B cell (primary cell): Measurements from ENCODE around the gene GPX2. TPM values are rescaled to one million over a fixed set of nuclear protein-coding genes. Genes with fewer than 3 reads are reported as not detected.

Source experiments
- ATAC-seq: fragments of 200-7000 bp; cut with Tn5 transposase; one replicate; pipeline ENCODE4 v1.10.0; 2021; ENCODE audit warnings: low read depth, mild to moderate bottlenecking, moderate number of reproducible peaks, moderate library complexity
- CTCF ChIA-PET: fragments of 350-600 bp; sonication (Branson Sonifier 250); formaldehyde crosslinking; loops from one replicate; lab custom pipeline; 2021; ENCODE audit warnings: antibody characterized with exemption, inconsistent platforms; lab: Charles Lee
- POLR2A ChIA-PET: fragments of 350-600 bp; sonication (Branson Sonifier 250); formaldehyde crosslinking; loops from one replicate; lab custom pipeline; 2021; ENCODE audit warnings: antibody characterized with exemption; lab: Charles Lee
- DNase-seq: peaks from one replicate; pipeline ENCODE4 v3.0.0; 2013
- H2AFZ ChIP-seq: 2 replicates; pipeline ENCODE4 v1.6.1; 2012; ENCODE audit warnings: mild to moderate bottlenecking, low read depth, low read length; ENCODE audit not compliant: insufficient read depth, poor library complexity, severe bottlenecking
- H3K27ac ChIP-seq, 2 donors: 1 replicate in 1 of 2; 2 replicates in 1 of 2; pipeline ENCODE4 v1.5.1; 2012 to 2013; ENCODE audit warnings: low read length in 2 of 2, mild to moderate bottlenecking in 2 of 2, moderate library complexity in 1 of 2
- H3K27me3 ChIP-seq, 4 experiments: fragments of 200-600 bp in 1 of 4; sonication (generic) in 1 of 4; replicated peaks in 1 of 4; 1 replicate in 2 of 4; 2 replicates in 2 of 4; pipeline versions ENCODE4 v1.6.1 to v1.7.0; 2013 to 2016; ENCODE audit warnings: low read length in 3 of 4, mild to moderate bottlenecking in 2 of 4, mixed read lengths in 1 of 4, moderate library complexity in 1 of 4; ENCODE audit not compliant: insufficient read depth in 4 of 4, control insufficient read depth in 3 of 4; ENCODE audit errors: control extremely low read depth in 1 of 4
- H3K36me3 ChIP-seq, 2 experiments: replicated peaks in 1 of 2; 1 replicate in 1 of 2; 2 replicates in 1 of 2; pipeline versions ENCODE4 v1.6.1 to v1.7.1; 2013; ENCODE audit warnings: low read length in 1 of 2; ENCODE audit not compliant: insufficient read depth in 2 of 2, control insufficient read depth in 1 of 2; ENCODE audit errors: control extremely low read depth in 1 of 2, extremely low read depth in 1 of 2
- H3K4me1 ChIP-seq, 2 donors: fragments of 200-600 bp in 1 of 2; sonication (generic) in 1 of 2; 1 replicate in 1 of 2; 2 replicates in 1 of 2; pipeline versions ENCODE4 v1.5.1 to v1.6.1; 2013 to 2017; ENCODE audit warnings: low read length in 2 of 2; ENCODE audit not compliant: control insufficient read depth in 2 of 2, insufficient read depth in 2 of 2
- H3K4me2 ChIP-seq: replicated peaks from 2 replicates; pipeline ENCODE3; 2012; ENCODE audit warnings: mild to moderate bottlenecking, low read depth, low read length; ENCODE audit not compliant: poor library complexity, severe bottlenecking
- H3K4me3 ChIP-seq, 5 experiments: fragments of 200-600 bp in 1 of 5; sonication (generic) in 1 of 5; 1 replicate in 3 of 5; 2 replicates in 2 of 5; pipeline versions ENCODE4 v1.5.1 to v1.7.0; 2011 to 2016; ENCODE audit warnings: low read length in 4 of 5, mild to moderate bottlenecking in 4 of 5, low read depth in 2 of 5, control low read depth in 1 of 5, moderate library complexity in 1 of 5; ENCODE audit not compliant: insufficient read depth in 1 of 5; ENCODE audit errors: control extremely low read depth in 1 of 5, extremely low read depth in 1 of 5
- H3K79me2 ChIP-seq: fragments of 200-600 bp; sonication (generic); one replicate; pipeline ENCODE4 v1.6.0; 2016; ENCODE audit warnings: low read length; ENCODE audit not compliant: control insufficient read depth, insufficient read depth
- H3K9ac ChIP-seq: fragments of 200-600 bp; sonication (generic); 2 replicates; pipeline ENCODE4 v1.6.1; 2017; ENCODE audit warnings: mild to moderate bottlenecking, low read length, moderate library complexity
- H3K9me3 ChIP-seq, 3 donors: one replicate each; pipeline versions ENCODE4 v1.6.1 to v1.7.1; 2013; ENCODE audit warnings: low read length in 2 of 3; ENCODE audit not compliant: control insufficient read depth in 2 of 3, insufficient read depth in 1 of 3; ENCODE audit errors: control extremely low read depth in 1 of 3
- H4K20me1 ChIP-seq: 2 replicates; pipeline ENCODE4 v1.6.0; 2012; ENCODE audit warnings: mild to moderate bottlenecking, low read length; ENCODE audit not compliant: insufficient read depth, control insufficient read depth, poor library complexity, severe bottlenecking
- H3K27ac Mint-ChIP-seq: one replicate; pipeline ENCODE4 v1.8.0; 2021; ENCODE audit warnings: mixed read lengths
- H3K27me3 Mint-ChIP-seq: one replicate; pipeline ENCODE4 v1.8.0; 2021; ENCODE audit warnings: mixed read lengths
- H3K4me1 Mint-ChIP-seq: one replicate; pipeline ENCODE4 v1.8.0; 2021; ENCODE audit warnings: mixed read lengths
- H3K4me3 Mint-ChIP-seq: one replicate; pipeline ENCODE4 v1.8.0; 2021; ENCODE audit warnings: mixed read lengths
- H3K9me3 Mint-ChIP-seq: one replicate; pipeline ENCODE4 v1.8.0; 2022; ENCODE audit warnings: mixed read lengths; ENCODE audit not compliant: insufficient read depth
- CTCF ChIP-seq: fragments of 200-600 bp; IDR thresholded peaks from one replicate; pipeline ENCODE4 v1.8.0; 2022; ENCODE audit warnings: antibody characterized with exemption, mild to moderate bottlenecking
- EZH2 ChIP-seq: IDR thresholded peaks from 2 replicates; pipeline ENCODE4 v1.6.1; 2012; ENCODE audit warnings: borderline replicate concordance, low read depth, mild to moderate bottlenecking, moderate library complexity, low read length; ENCODE audit not compliant: insufficient read depth, poor library complexity, severe bottlenecking
- WGBS: methylation state at CpG from one replicate; pipeline ENCODE4 v1.1.5; 2013; ENCODE audit warnings: missing lambda C conversion rate; ENCODE audit not compliant: insufficient coverage; 5-methylcytosine and 5-hydroxymethylcytosine counted together
- intact Hi-C: fragments of 100-400 bp; cut with micrococcal nuclease; formaldehyde crosslinking; loops from one replicate; pipeline ENCODE4 v1.10.0; 2022
- polyA plus RNA-seq: library from polyadenylated mRNA; depleted of rRNA; stranded (reverse); fragments of >200 nt; gene quantifications from 2 replicates; pipeline ENCODE4 v1.2.3, GENCODE V29; 2012
- total RNA-seq, 2 donors: library from RNA; stranded (reverse); fragments of 120-200 nt in 1 of 2; gene quantifications; 1 replicate in 1 of 2; 2 replicates in 1 of 2; pipeline versions ENCODE4 v1.2.3 to v1.2.4, GENCODE V29; 2013 to 2022

Gene GPX2
- total and polyA plus RNA-seq, 2 donors (not counting 1 experiment from before 2014, with no cell fraction given), result not detected

GRCh38 chr14:64939817-64940190 lies 2.7 kb downstream of the GPX2 start:
- H3K4me3 Mint-ChIP-seq, result no peak overlapping the region
- no peaks in the 10 kb centered on the region for H3K27me3 Mint-ChIP-seq
- intact Hi-C loops, result no loop called here
- no peak overlapping the region for H3K27ac Mint-ChIP-seq
- Histone ChIP-seq H3K4me3 (no peak overlapping the region), H2AFZ (no peak overlapping the region), H3K79me2 (no peaks in the 10 kb centered on the region), H3K36me3 (peaks cover 0 to 9% of the 10 kb centered on the region in 2 experiments), H3K27me3 (no peaks in the 10 kb centered on the region), H3K9ac (no peak overlapping the region), H3K4me1 (peaks cover 10 to 13% of the 10 kb centered on the region in 2 donors), H3K27ac (no peak overlapping the region), H4K20me1 (peaks cover 4% of the 10 kb centered on the region), H3K9me3 (no peaks in the 10 kb centered on the region), H3K4me2 (no peak overlapping the region)
- TF ChIP-seq EZH2 (no peak), CTCF (no peak)
- ATAC-seq (no peak), DNase-seq (no peak)
- POLR2A ChIA-PET, result no interaction called here
- CTCF ChIA-PET, result no interaction called here
- WGBS, result 40% methylated on average over 1 of the region's 3 CpGs
- peaks cover 25% of the 10 kb centered on the region for H3K4me1 Mint-ChIP-seq
- no peaks in the 10 kb centered on the region for H3K9me3 Mint-ChIP-seq

DNA sequence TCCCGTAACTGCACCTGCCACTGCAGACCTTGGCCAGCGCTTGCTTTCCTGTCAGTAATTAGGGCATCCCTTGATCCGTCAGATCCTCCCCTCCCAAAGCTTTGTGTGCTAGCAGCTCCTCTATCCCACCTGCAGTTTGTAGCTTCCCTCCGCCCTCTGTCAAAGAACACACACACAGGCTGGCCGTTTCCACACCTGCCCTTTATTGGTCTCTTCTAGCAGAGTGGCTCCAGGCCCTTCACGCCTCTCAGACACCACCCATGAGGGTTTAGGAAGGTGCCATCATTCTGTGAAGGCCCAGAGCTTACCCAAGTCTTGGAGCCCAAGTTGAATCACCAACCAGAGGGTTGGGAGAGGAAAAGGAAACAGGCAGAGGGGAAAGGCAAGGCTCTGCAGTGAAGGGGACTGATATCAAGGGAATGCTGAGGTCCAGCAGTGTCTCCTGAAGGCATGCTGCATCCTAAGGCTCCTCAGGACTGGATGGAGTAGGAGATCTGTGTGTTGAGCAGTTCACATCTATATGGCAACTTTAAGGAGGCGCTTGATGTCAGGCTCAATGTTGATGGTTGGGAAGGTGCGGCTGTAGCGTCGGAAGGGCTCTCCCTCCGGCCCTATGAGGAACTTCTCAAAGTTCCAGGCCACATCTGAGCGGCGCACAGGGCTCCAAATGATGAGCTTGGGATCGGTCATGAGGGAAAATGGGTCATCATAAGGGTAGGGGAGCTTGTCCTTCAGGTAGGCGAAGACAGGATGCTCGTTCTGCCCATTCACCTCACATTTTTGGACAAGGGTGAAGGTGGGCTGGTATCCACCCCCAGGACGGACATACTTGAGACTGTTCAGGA lies 3.4 kb downstream of the GPX2 start:
- Histone ChIP-seq H3K4me3 (no peak overlapping the region), H3K9ac (no peak overlapping the region), H3K79me2 (no peaks in the 10 kb centered on the region), H3K9me3 (no peaks in the 10 kb centered on the region), H4K20me1 (peaks cover 4% of the 10 kb centered on the region), H3K4me1 (peaks cover 10 to 11% of the 10 kb centered on the region in 2 donors), H3K36me3 (peaks cover 0 to 13% of the 10 kb centered on the region in 2 experiments), H2AFZ (no peak overlapping the region), H3K4me2 (no peak overlapping the region), H3K27me3 (no peaks in the 10 kb centered on the region), H3K27ac (no peak overlapping the region)
- ChIA-PET POLR2A (no interaction called here), CTCF (no interaction called here)
- WGBS, result 99% methylated on average over 9 of the region's 17 CpGs
- no peak for TF ChIP-seq EZH2
- no peak for TF ChIP-seq CTCF
- ATAC-seq (no peak), DNase-seq (no peak)
- no peaks in the 10 kb centered on the region for H3K27me3 Mint-ChIP-seq
- H3K4me1 Mint-ChIP-seq, result peaks cover 21% of the 10 kb centered on the region
- intact Hi-C loops, result no loop called here
- H3K4me3 Mint-ChIP-seq, result no peak overlapping the region
- H3K9me3 Mint-ChIP-seq, result no peaks in the 10 kb centered on the region
- H3K27ac Mint-ChIP-seq, result peak overlapping the region; percentile 50
